ENCODE measurements around the gene RPS15. TPM values are rescaled to one million over a fixed set of nuclear protein-coding genes. Genes with fewer than 3 reads are reported as not detected.

Gene RPS15
- 3,906 TPM for total RNA-seq

DNA sequence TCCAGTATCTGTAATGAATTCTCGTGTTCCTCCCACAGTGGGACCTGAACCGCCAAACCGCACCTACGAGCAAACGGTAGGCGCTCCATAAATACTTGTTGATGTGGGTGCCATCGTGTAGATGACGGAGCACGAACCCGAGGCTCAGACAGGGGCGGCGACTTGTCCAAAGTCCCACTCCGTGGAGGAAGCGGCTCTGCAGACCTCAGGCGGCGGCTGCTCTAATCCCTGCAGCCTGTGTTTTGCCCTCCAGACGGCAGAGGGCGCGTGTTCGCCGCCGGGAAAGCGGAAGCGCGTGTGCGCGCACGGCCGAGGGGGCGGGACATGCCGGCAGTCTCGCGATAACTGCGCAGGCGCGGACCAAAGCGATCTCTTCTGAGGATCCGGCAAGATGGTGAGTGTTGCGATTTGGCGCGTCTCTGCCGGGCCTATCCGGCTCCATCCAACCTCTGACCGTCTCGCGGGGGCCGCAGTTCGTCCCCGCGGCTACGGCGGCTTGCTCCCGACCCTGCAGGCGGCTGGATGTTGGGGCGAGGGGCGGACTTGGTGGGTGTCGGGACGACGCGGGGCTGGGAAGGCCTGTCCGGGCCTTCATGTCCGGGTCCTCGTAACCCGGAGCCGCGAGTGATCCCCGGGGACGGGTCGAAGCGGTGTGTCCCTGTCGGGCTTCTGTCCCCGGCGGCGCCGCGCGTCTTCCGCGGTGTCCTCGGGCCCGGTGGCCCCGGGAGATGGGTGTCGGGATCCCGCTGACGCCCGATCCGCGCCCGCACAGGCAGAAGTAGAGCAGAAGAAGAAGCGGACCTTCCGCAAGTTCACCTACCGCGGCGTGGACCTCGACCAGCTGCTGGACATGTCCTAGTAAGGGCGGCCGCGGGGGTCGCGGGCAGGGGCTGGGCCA, at the start of gene RPS15:
Gene RPS15 (plus strand): TSS at position 362 of the 898 bp plus-strand sequence. CDS start 30 bp downstream, at position 392.
- H3K36me3 ChIP-seq, result peaks cover 0 to 58% of the 10 kb centered on the region in 2 donors

DNA sequence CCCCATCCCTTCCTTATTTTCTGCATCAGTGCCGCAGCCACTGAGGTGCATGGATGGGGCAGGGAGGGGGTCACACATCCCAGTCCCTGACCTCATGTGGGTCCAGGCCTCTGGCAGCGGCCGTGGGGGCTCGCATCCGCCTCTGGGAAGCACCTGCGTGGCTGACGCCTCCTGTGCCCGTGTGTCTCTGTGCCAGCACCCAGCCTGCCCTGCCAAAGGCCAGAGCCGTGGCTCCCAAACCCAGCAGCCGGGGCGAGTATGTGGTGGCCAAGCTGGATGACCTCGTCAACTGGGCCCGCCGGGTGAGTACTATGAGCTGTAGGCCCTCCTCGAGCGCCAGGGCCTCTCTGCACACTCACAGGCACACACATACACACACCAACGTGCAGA, 49.6 kb upstream of the RPS15 start:
- Histone ChIP-seq H3K4me3 (no peak overlapping the region), H3K27ac (no peak overlapping the region), H3K4me1 (peaks cover 36% of the 10 kb centered on the region), H3K9me3 (no peaks in the 10 kb centered on the region), H3K36me3 (peaks cover 0 to 40% of the 10 kb centered on the region in 2 donors), H3K27me3 (no peaks in the 10 kb centered on the region)
- no peak for TF ChIP-seq POLR2A (IDR thresholded peaks at IDR 0.05)
- TF ChIP-seq CTCF (IDR thresholded peaks at IDR 0.05), result no peak
- intact Hi-C loops (cut with DNase I), result loop anchor here (10.0 kb wide), 1 partner anchor 114 kb away; the partner anchor contains the start of gene FAM174C
- no peak for DNase-seq (ENCODE audit: extremely low spot score in 2 of 2)

More for the DNA sequence above, at the start of gene RPS15:
- H3K27ac ChIP-seq, result peak within 1 kb of the TSS; percentile 69
- intact Hi-C loops (cut with DNase I), result no loop called here
- no peaks in the 10 kb centered on the region for H3K27me3 ChIP-seq
- peak within 1 kb of the TSS; percentile 72 to 83 for H3K4me3 ChIP-seq
- DNase-seq (ENCODE audit: extremely low spot score in 2 of 2), result peak in 1 of 2 donors; percentile 95
- H3K4me1 ChIP-seq, result peaks cover 33% of the 10 kb centered on the region
- TF ChIP-seq CTCF (IDR thresholded peaks at IDR 0.05) (peak; percentile 85 to 91 (median 87)), POLR2AphosphoS5 (IDR thresholded peaks at IDR 0.05; ENCODE audit: insufficient read depth in 1 of 2, low read depth in 1 of 2) (peak; percentile 95 to 99), POLR2A (IDR thresholded peaks at IDR 0.05) (peak in 1 of 2 donors; percentile 86)
- no peaks in the 10 kb centered on the region for H3K9me3 ChIP-seq

- Histone ChIP-seq H3K9me3 (no peaks in the 10 kb centered on the region), H3K4me3 (no peak overlapping the region), H3K36me3 (peaks cover 0 to 40% of the 10 kb centered on the region in 2 donors), H3K27me3 (no peaks in the 10 kb centered on the region), H3K27ac (no peak overlapping the region), H3K4me1 (peaks cover 40% of the 10 kb centered on the region)
- TF ChIP-seq CTCF (IDR thresholded peaks at IDR 0.05), result no peak
- intact Hi-C loops (cut with DNase I), result loop anchor here (10.0 kb wide), 1 partner anchor 114 kb away; the partner anchor contains the start of gene FAM174C
- no peak for DNase-seq (ENCODE audit: extremely low spot score in 2 of 2)
These were observed 48.9 kb upstream of the RPS15 start for GRCh38 chr19:1389033-1389940.

DNA sequence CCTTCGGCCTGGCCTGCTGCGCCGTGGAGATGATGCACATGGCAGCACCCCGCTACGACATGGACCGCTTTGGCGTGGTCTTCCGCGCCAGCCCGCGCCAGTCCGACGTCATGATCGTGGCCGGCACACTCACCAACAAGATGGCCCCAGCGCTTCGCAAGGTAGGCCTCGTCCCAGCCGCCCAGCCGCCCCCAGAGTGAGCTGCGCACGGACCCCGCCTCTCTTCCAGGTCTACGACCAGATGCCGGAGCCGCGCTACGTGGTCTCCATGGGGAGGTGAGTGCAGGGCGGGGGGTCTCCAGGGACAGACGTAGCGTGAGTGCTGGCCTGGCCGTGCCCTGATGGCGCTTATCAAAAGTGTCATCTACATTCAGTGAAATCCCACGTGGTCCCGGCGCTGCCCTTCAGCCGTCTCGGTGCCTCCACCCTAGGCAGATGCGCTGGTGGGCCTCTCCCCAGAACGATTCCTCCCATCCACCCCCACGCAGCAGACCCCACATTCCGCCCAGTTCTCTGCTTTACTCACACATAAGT, 47.2 kb upstream of the RPS15 start:
- no peak overlapping the region for H3K27ac ChIP-seq
- TF ChIP-seq POLR2A (IDR thresholded peaks at IDR 0.05), result no peak
- TF ChIP-seq CTCF (IDR thresholded peaks at IDR 0.05), result no peak
- no peak for TF ChIP-seq POLR2AphosphoS5 (IDR thresholded peaks at IDR 0.05; ENCODE audit: insufficient read depth in 1 of 2, low read depth in 1 of 2)
- no peaks in the 10 kb centered on the region for H3K9me3 ChIP-seq
- H3K36me3 ChIP-seq, result peaks cover 0 to 40% of the 10 kb centered on the region in 2 donors
- intact Hi-C loops (cut with DNase I), result no loop called here
- H3K27me3 ChIP-seq, result no peaks in the 10 kb centered on the region
- H3K4me1 ChIP-seq, result peaks cover 40% of the 10 kb centered on the region
- H3K4me3 ChIP-seq, result no peak overlapping the region
- no peak for DNase-seq (ENCODE audit: extremely low spot score in 2 of 2)
